Right lobe of liver (tissue), 4 donors: ENCODE data around the gene TMEM39B.

Source experiments
- CTCF ChIP-seq, 4 donors: fragments of 200-600 bp in 3 of 4; fragments of 450-650 bp in 1 of 4; IDR thresholded peaks; one replicate each; pipeline versions ENCODE4 v1.5.1 to v1.8.0; 2016 to 2022; ENCODE audit warnings: antibody characterized with exemption in 4 of 4, mild to moderate bottlenecking in 2 of 4
- POLR2A ChIP-seq: fragments of 450-650 bp; IDR thresholded peaks from one replicate; pipeline ENCODE4 v1.6.1; 2017; ENCODE audit warnings: antibody characterized with exemption, mild to moderate bottlenecking
- donor health status: DM: no; HTN: no; CAD: no.
- donor health status: DM: no; HTN: no; CAD: no.
- donor health status: DM: no; HTN: yes; CAD: no.

GRCh38 chr1:32051706-32052105 lies 21.0 kb upstream of the TMEM39B start:
- TF ChIP-seq CTCF (IDR thresholded peaks at IDR 0.05), result no peak
- TF ChIP-seq POLR2A, result no peak
